GM12874 (cell line): Measurements from ENCODE around the gene C1orf185.

Experiments
- CTCF ChIP-seq: IDR thresholded peaks from 2 replicates; pipeline ENCODE4 v1.5.1; 2011; ENCODE audit warnings: low read depth, mild to moderate bottlenecking, control low read depth, low read length, moderate library complexity; ENCODE audit not compliant: insufficient read depth

C1orf185 gene

GRCh38 chr1:51101976-51102375 is at the start of gene C1orf185:
TSS of gene C1orf185 (plus strand) at chr1:51102228. CDS start at chr1:51102234, 6 bp downstream.
- no peak for TF ChIP-seq CTCF

GRCh38 chr1:51058858-51059257 is 43.2 kb upstream of the C1orf185 start:
- peak; percentile 71 for TF ChIP-seq CTCF

- TF ChIP-seq CTCF: no peak
Observed at GRCh38 chr1:51061231-51061918, 40.7 kb upstream of the C1orf185 start.

- TF ChIP-seq CTCF: no peak
Observed at GRCh38 chr1:51063121-51063520, 38.9 kb upstream of the C1orf185 start.

- TF ChIP-seq CTCF: no peak
Observed at GRCh38 chr1:51070011-51070410, 32.0 kb upstream of the C1orf185 start.

- no peak for TF ChIP-seq CTCF
Observed at GRCh38 chr1:51070640-51071039, 31.4 kb upstream of the C1orf185 start.

- TF ChIP-seq CTCF: no peak
Observed at GRCh38 chr1:51071291-51072042, 30.6 kb upstream of the C1orf185 start.
